ENCODE results near the gene ERAS. TPM values are rescaled to one million over a fixed set of nuclear protein-coding genes. Genes with fewer than 3 reads are reported as not detected.

ERAS gene
- total and polyA plus RNA-seq, 12 donors: 0.11 to 0.20 TPM; not detected in 10

GRCh38 chrX:48834383-48834709, 8.0 kb downstream of the ERAS start:
- Histone ChIP-seq H3K27me3 (peaks cover 51% of the 10 kb centered on the region), H3K36me3 (replicated peaks in 1 of 2) (no peaks in the 10 kb centered on the region), H3K4me3 (no peak overlapping the region), H3K4me1 (replicated peaks in 1 of 2) (no peaks in the 10 kb centered on the region), H3K9me3 (replicated peaks in 1 of 3) (no peaks in the 10 kb centered on the region), H3K27ac (peak overlapping the region in 1 of 5 donors; percentile 38)
- TF ChIP-seq POLR2A (IDR thresholded peaks at IDR 0.05) (no peak), CTCF (IDR thresholded peaks at IDR 0.05) (no peak)
- WGBS, 4 donors: 13 to 43% (median 27%) methylated on average over 3 to 7 of the region's 7 CpGs
- intact Hi-C loops (cut with DNase I): no loop called here
- no peak for DNase-seq

- intact Hi-C loops (cut with DNase I): no loop called here
- Histone ChIP-seq H3K9me3 (replicated peaks in 1 of 3) (no peaks in the 10 kb centered on the region), H3K36me3 (replicated peaks in 1 of 2) (no peaks in the 10 kb centered on the region), H3K4me1 (replicated peaks in 1 of 2) (no peaks in the 10 kb centered on the region), H3K27ac (no peak within 1 kb of the TSS), H3K4me3 (peak within 1 kb of the TSS in 1 of 4 donors; percentile 26), H3K27me3 (peaks cover 43% of the 10 kb centered on the region)
- no peak for TF ChIP-seq POLR2A (IDR thresholded peaks at IDR 0.05)
- no peak for TF ChIP-seq CTCF (IDR thresholded peaks at IDR 0.05)
- peak in 1 of 7 donors; percentile 84 for DNase-seq
- WGBS, 4 donors: 18 to 65% (median 41%) methylated on average over 10 to 33 of the region's 35 CpGs
Measured at GRCh38 chrX:48835524-48836329, 9.4 kb downstream of the ERAS start, which contains the start of gene PCSK1N. Gene PCSK1N (minus strand): TSS chrX:48835610. CDS start chrX:48835532, 78 bp downstream.

GRCh38 chrX:48839686-48840085, 13.4 kb downstream of the ERAS start:
- Histone ChIP-seq H3K9me3 (replicated peaks in 1 of 3) (no peaks in the 10 kb centered on the region), H3K27ac (no peak overlapping the region), H3K4me3 (no peak overlapping the region), H3K36me3 (replicated peaks in 1 of 2) (no peaks in the 10 kb centered on the region), H3K27me3 (peaks cover 17% of the 10 kb centered on the region), H3K4me1 (replicated peaks in 1 of 2) (no peaks in the 10 kb centered on the region)
- intact Hi-C loops (cut with DNase I): no loop called here
- WGBS, 4 donors: 78 to 85% (median 79%) methylated on average over 10 of the region's 10 CpGs
- no peak for DNase-seq
- TF ChIP-seq CTCF (IDR thresholded peaks at IDR 0.05): no peak
- TF ChIP-seq POLR2A (IDR thresholded peaks at IDR 0.05): no peak

- no peak overlapping the region for H3K4me3 ChIP-seq
- H3K36me3 ChIP-seq (replicated peaks in 1 of 2): no peaks in the 10 kb centered on the region
- no peaks in the 10 kb centered on the region for H3K9me3 ChIP-seq (replicated peaks in 1 of 3)
- intact Hi-C loops (cut with DNase I): no loop called here
- no peak overlapping the region for H3K27ac ChIP-seq
- peaks cover 29% of the 10 kb centered on the region for H3K27me3 ChIP-seq
- no peaks in the 10 kb centered on the region for H3K4me1 ChIP-seq (replicated peaks in 1 of 2)
- TF ChIP-seq POLR2A (IDR thresholded peaks at IDR 0.05) (no peak), CTCF (IDR thresholded peaks at IDR 0.05) (no peak)
- DNase-seq: no peak
- 57 to 69% (median 62%) methylated on average over 1 of the region's 1 CpG for WGBS, 4 donors
Measured at GRCh38 chrX:48848847-48849246, 22.5 kb downstream of the ERAS start.
